Measurements from ENCODE around the gene CIBAR2.

- no peak for TF ChIP-seq CTCF (conservative IDR thresholded peaks at IDR 0.05; ENCODE audit: low read length)
- TF ChIP-seq EZH2phosphoT487 (IDR thresholded peaks at IDR 0.05; ENCODE audit: borderline replicate concordance, low read depth, low read length): no peak
Observed at GRCh38 chr16:85089525-85089924, 22.7 kb downstream of the CIBAR2 start.

All from OCI-LY7 (cell line).